Muscle layer of duodenum (tissue), 2 donors: ENCODE results near the gene PLPP7.
A peak's percentile ranks its signal among the peaks of the same experiment; 100 is the strongest.
"Not testable (repeated sequence)": the region's sequence is repeated elsewhere in the genome, so short reads cannot be mapped to it uniquely, and the experiment has no call there.

Experiments
- H3K27ac ChIP-seq: one replicate; pipeline ENCODE4 v1.7.0; 2013; ENCODE audit warnings: mild to moderate bottlenecking, low read length
- H3K27me3 ChIP-seq: one replicate; pipeline ENCODE4 v1.7.0; 2013; ENCODE audit warnings: low read depth, mild to moderate bottlenecking, control low read depth, low read length
- H3K36me3 ChIP-seq, 2 donors: one replicate each; pipeline ENCODE4 v1.7.0; 2013; ENCODE audit warnings: low read length in 2 of 2, control low read depth in 1 of 2, mild to moderate bottlenecking in 1 of 2; ENCODE audit not compliant: insufficient read depth in 2 of 2, control insufficient read depth in 1 of 2
- H3K4me1 ChIP-seq, 2 donors: one replicate each; pipeline ENCODE4 v1.7.0; 2013; ENCODE audit warnings: low read length in 2 of 2, mild to moderate bottlenecking in 2 of 2, control low read depth in 1 of 2, moderate library complexity in 1 of 2; ENCODE audit not compliant: insufficient read depth in 2 of 2, control insufficient read depth in 1 of 2
- H3K4me3 ChIP-seq, 2 donors: one replicate each; pipeline ENCODE4 v1.7.0; 2013; ENCODE audit warnings: low read length in 2 of 2, low read depth in 1 of 2, mild to moderate bottlenecking in 1 of 2
- H3K9me3 ChIP-seq, 2 donors: one replicate each; pipeline ENCODE4 v1.7.0; 2013; ENCODE audit warnings: low read length in 2 of 2, control low read depth in 1 of 2, mild to moderate bottlenecking in 1 of 2; ENCODE audit not compliant: control insufficient read depth in 1 of 2
- donor health status: healthy.

The PLPP7 gene

DNA sequence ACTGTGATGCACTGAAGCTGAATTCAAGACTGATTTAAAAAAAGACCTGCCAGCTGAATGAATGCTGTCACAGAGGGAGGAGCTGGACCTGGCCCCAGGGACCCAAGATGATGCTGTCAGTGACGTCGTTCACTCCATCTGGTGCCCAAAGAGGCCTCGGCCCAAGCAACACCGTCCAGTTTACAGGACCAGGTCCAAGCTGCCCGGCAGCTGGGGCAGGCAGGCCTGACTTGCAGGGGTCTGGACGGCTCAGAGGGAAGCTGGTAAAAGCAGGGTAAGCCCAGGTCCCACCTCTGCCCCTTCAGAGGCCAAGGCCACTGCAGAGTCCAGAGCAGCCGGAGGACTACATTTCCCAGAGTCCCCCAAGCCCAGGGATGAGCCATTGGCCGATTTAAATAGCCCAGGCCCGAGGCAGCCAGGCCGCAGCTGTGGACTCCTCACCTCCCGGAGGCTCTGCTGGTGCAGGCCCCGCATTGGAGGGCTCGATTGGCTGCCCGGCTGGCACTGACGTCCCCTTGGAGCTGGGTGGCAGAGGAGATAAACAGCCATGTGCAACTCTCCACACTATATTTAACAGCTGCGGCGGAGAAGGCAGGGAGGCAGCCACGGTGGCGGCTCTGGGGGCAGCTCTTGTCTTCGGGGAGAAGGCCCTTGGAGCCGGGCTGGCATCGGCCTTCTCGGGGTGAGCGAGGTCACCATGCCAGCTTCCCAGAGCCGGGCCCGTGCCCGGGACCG lies at the start of gene PLPP7:
Gene PLPP7, plus strand, starts transcription at position 423 of the 735 bp plus-strand sequence. Its CDS starts 275 bp downstream, at position 698.
- no peaks in the 10 kb centered on the region for H3K27me3 ChIP-seq

DNA sequence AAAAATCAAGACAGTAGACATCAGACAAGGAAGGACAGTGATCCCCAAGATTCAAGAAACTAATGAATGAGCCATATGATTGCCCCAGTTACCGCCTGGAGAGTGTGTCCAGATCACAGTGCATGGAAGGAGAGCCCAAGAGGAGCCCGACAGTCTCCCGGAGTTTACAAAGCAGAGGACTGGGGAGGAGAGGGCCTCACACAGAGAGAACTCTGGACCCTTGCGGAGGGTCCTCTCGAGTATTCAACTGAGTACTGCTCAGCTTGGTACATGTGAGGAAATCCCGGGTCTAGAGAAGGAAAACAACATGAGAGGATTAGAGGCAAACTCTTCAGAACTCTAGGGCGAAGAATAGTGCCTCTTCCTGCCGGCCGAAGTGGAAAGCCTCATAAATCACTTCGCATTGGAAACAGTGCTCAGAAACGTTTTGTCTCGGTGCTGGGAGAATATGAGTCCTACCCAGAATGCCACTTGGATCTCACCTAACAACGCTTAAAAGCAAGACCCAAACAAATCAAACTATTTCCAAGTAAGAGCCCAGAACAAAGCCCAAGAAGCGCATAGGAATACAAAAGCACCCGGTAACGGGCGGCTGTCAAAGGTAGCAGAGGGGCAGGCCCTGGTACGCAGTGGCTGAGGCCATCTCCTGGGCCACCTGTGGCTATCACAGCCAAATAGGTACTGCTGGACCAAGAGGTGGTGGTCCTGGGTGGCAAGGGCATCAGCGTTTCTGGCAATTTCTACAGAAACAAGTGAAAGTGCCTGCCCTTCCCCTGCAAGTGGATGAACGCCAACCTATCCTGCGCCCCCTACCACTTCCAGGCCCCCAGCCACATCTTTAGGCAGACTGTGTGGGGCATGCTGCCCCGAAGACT lies 49.2 kb upstream of the PLPP7 start:
- peaks cover 0 to under 1% of the 10 kb centered on the region in 2 donors for H3K36me3 ChIP-seq
- H3K4me1 ChIP-seq = peaks cover 8 to 16% of the 10 kb centered on the region in 2 donors
- H3K27me3 ChIP-seq = no peaks in the 10 kb centered on the region
- no peak overlapping the region for H3K4me3 ChIP-seq
- peaks cover 0 to 4% of the 10 kb centered on the region in 2 donors for H3K9me3 ChIP-seq
- no peak overlapping the region for H3K27ac ChIP-seq

More for the DNA sequence above, at the start of gene PLPP7:
- H3K27ac ChIP-seq = no peak within 1 kb of the TSS
- peaks cover 0 to 24% of the 10 kb centered on the region in 2 donors for H3K4me1 ChIP-seq
- H3K36me3 ChIP-seq = no peaks in the 10 kb centered on the region
- no peaks in the 10 kb centered on the region for H3K9me3 ChIP-seq
- H3K4me3 ChIP-seq = peak within 1 kb of the TSS; percentile 55 to 70

DNA sequence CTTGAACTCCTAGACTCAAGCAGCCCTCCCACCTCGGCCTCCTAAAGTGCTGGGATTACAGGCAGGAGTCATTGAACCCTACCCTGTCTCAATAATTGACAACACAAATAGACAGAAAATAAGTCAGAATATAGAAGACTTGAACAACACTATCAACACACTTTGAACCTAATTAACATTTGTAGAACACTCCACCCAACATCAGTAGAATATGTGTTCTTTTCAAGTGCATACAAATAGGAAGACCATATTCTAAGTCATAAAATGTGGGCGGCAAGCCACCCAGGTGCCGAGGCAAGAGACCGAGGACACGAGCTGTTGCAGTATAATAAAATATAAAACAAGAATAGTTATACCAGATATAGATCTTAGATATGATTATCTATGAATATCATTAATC lies 45.2 kb upstream of the PLPP7 start:
- not testable (repeated sequence) for H3K36me3 ChIP-seq, H3K4me1 ChIP-seq, H3K27me3 ChIP-seq, H3K4me3 ChIP-seq, H3K9me3 ChIP-seq, H3K27ac ChIP-seq

DNA sequence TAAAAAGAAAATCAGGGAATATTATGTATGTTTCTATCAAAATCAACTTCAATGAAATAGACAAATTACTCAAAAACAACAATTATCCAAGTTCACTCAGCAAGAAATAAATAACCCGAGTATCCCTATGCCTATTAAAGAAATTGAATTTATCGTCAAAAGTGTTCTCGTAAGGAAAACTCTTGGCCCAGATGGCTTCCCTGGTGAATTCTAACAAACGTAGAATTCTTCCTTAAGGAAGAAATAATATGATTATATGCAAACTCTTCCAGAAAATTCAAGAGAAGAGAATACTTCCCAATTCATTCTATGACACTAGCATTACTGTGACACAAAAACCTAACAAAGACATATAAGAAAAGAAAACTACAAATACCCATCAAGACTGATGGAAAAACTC lies 42.9 kb upstream of the PLPP7 start:
- no peaks in the 10 kb centered on the region for H3K4me1 ChIP-seq
- no peak overlapping the region for H3K4me3 ChIP-seq
- H3K27ac ChIP-seq = no peak overlapping the region
- H3K36me3 ChIP-seq = no peaks in the 10 kb centered on the region
- H3K9me3 ChIP-seq = peaks cover 0 to 4% of the 10 kb centered on the region in 2 donors
- H3K27me3 ChIP-seq = no peaks in the 10 kb centered on the region

DNA sequence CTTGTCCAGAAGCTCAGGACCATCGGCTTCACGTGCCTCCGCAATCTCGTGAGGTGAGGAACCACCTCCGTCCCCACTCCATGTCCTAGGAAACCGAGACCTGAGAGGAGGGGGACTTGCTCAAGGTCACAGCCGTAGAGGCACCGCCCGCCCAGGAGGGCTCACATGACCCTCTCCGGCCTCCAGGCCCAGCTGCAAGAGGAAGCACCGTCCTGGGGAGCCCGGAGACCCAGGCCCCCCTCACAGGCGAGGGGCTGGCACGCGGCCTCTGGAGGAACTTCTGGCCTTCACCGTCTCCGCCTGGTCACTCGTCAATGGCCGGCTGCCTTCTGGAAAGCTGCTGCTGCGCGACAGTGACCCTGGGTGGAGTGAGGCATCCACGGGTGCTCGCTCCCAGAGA lies 37.4 kb upstream of the PLPP7 start:
- no peaks in the 10 kb centered on the region for H3K36me3 ChIP-seq
- H3K4me1 ChIP-seq = peaks cover 4% of the 10 kb centered on the region in 2 donors
- H3K4me3 ChIP-seq = peak overlapping the region; percentile 7 to 17
- no peak overlapping the region for H3K27ac ChIP-seq
- no peaks in the 10 kb centered on the region for H3K9me3 ChIP-seq
- no peaks in the 10 kb centered on the region for H3K27me3 ChIP-seq

DNA sequence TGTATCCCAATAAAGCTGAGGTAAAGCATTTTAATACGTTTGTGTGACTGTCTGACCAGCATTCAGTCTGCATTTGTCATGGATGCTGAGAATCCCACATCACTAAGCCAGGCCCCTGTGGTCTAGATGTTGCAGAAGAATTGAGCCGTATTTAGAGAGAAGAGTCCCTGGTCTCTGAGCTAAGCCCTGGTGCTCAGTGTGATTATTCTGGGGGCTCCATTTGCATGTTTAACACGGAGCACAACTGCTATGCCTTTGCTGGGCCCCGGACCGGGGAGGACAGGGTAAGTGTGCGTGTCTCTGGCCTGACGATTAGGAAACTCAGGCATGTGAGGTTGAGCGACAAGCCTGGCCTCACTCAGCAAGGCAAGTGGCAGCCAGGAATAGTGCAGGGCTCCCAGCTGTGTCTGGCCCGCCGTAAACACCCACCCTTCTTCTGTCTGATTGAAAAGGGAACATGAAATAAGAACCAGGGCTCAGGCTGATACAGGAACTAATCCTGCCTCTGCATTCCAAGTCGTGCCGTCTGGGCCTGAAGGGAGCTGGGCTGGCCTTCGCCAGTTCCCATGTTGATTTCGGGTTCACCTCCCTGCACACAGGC lies 35.5 kb upstream of the PLPP7 start:
- no peaks in the 10 kb centered on the region for H3K27me3 ChIP-seq
- peak overlapping the region; percentile 39 for H3K27ac ChIP-seq
- H3K4me3 ChIP-seq = no peak overlapping the region
- H3K4me1 ChIP-seq = peaks cover 4 to 8% of the 10 kb centered on the region in 2 donors
- no peaks in the 10 kb centered on the region for H3K36me3 ChIP-seq
- H3K9me3 ChIP-seq = no peaks in the 10 kb centered on the region

DNA sequence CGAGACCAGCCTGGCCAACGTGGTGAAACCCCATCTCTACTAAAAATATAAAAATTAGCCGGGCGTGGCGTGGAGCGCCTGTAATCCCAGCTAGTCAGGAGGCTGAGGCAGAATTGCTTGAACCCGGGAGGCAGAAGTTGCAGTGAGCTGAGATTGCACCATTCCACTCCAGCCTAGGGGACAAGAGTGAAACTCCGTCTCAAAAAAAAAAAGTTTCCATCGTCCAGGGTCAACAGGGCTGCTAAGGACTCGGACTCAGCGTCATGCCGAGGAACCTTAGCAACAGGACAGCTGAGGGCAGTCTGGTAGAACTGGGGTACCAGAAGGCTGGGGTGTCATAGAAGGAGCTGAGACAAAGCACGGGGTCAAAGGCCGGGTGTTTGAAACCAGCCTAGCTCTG lies 34.9 kb upstream of the PLPP7 start:
- Histone ChIP-seq H3K27ac (no peak overlapping the region), H3K4me1 (peaks cover 4 to 8% of the 10 kb centered on the region in 2 donors), H3K27me3 (no peaks in the 10 kb centered on the region), H3K36me3 (no peaks in the 10 kb centered on the region), H3K9me3 (no peaks in the 10 kb centered on the region), H3K4me3 (no peak overlapping the region)

DNA sequence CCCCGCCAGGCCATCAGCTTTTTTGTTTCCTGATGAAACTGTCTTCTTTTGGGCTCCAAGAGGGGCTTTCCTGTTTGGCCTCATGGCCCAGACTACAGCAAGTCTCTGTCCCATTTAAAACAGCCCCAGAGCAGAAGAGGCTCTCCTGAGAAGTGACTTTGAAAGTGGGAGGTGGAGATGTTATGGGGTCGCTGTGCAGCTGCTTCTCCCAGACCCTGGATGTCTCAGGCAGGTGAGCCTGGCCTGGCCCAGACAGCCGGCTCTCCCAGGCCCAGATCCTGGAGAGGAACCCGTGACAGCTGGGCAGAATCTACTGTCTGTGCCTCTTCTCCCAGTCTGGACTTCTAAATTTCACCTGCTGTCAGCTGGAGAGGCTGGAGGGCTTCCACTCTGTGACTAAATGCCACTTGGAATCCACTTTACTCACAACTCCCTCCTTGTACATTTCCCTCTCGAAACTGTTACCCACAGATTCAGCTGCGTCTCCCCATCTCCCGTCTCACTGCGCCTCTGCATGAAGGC lies 33.8 kb upstream of the PLPP7 start:
- Histone ChIP-seq H3K4me1 (peaks cover 4 to 8% of the 10 kb centered on the region in 2 donors), H3K27me3 (no peaks in the 10 kb centered on the region), H3K4me3 (peak overlapping the region in 1 of 2 donors; percentile 39), H3K36me3 (peaks cover under 1 to 3% of the 10 kb centered on the region in 2 donors), H3K27ac (peak overlapping the region; percentile 51), H3K9me3 (no peaks in the 10 kb centered on the region)

DNA sequence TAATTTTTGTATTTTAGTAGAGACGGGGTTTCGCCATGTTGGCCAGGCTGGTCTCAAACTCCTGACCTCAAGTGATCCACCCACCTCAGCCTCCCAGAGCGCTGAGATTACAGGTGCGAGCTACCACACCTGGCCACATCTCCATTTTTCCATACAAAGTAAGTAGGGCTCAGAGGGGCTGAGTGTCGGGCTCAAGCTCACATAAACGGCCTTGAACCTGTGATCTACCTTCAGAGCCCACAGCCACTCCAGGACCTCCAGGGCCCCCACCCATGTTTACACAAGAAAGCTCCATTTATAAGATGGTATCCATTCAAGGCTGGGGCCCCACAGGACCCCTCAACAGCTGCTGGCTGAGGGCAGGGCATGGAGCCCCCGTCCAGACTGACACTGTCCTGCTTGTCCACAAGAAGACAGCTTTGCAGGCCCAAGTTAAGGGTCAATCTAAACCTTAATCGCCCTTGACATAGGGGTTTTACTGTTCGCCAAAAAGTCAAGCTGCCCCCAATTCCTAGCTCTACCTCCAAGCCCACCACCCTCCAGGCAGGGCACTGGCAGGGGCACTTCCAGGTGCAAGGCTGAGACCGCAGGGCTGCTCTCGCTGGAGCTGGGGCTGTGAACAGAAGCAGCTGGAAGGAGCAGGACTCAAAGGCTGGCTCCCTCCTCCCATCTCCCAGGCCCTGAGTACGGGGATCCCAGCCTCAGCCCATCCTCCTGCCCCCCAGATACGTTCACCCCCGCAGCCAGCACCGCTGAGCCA lies 32.1 kb upstream of the PLPP7 start:
- Histone ChIP-seq H3K9me3 (no peaks in the 10 kb centered on the region), H3K4me3 (no peak overlapping the region), H3K27ac (no peak overlapping the region), H3K4me1 (peaks cover 4 to 8% of the 10 kb centered on the region in 2 donors), H3K27me3 (no peaks in the 10 kb centered on the region), H3K36me3 (peaks cover 3 to 8% of the 10 kb centered on the region in 2 donors)

DNA sequence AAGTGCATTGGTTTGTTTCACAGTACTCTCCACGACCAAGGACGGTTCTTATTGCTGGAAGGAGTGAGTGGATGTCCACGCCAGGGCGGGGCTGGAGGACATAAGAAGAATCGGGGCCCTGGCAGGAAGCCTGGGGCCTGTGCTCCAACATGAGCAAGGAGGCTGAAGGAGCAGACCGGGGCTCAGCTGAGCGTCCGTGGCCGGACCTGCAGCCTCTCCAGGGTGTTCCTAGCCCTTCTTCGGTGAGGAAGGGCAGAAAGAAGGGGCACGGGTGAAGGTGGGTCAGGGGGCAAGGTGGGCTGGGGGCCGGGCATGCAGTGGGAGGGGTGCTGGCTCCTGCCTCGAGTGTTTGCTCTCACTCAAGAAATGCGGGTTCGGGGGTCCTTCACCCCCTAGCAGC lies 31.3 kb upstream of the PLPP7 start:
- H3K27ac ChIP-seq = no peak overlapping the region
- H3K27me3 ChIP-seq = no peaks in the 10 kb centered on the region
- no peaks in the 10 kb centered on the region for H3K9me3 ChIP-seq
- H3K4me1 ChIP-seq = peaks cover 4 to 8% of the 10 kb centered on the region in 2 donors
- H3K36me3 ChIP-seq = peaks cover 3 to 8% of the 10 kb centered on the region in 2 donors
- H3K4me3 ChIP-seq = no peak overlapping the region
